GM13976 (cell line): Measurements from ENCODE around the gene CWC22.
"Not testable (repeated sequence)": the region's sequence is repeated elsewhere in the genome, so short reads cannot be mapped to it uniquely, and the experiment has no call there.

Source experiments
- DNase-seq: peaks from one replicate; pipeline ENCODE4 v3.0.0; 2012; ENCODE audit warnings: low spot score
- in situ Hi-C: fragments of 300-500 bp; cut with MboI; formaldehyde crosslinking; loops from one replicate; pipeline ENCODE4 v1.12.0; 2022; ENCODE audit warnings: low sequenced_read_pairs, mixed read lengths, inconsistent platforms; ENCODE audit not compliant: unreplicated experiment
- TF ChIP-seq, protein P1 (sequence below): IDR thresholded peaks from 2 replicates; pipeline ENCODE4 v1.5.1; 2012; ENCODE audit warnings: borderline replicate concordance, mild to moderate bottlenecking; ENCODE audit not compliant: insufficient read depth; ENCODE audit errors: extremely low read depth, missing control alignments, control extremely low read depth

CWC22 gene

DNA sequence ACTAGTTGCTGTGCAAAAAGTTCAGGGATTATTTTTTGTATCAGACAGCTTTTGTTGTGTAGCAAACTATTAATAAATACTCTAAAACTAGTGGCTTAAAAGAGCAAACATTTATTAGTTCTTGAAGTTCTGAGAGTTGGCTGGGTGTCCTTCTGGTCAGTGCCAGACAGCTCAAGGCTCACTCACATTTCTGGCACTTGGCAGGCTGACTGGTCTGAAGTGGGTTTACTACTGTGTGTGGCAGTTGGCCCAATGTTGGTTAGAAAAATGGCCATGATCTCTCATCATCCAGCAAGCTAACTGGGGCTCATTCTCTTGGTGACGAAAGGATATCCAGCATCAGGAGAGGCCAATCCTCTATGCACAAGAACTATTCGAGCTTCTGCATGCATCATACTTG is 74.3 kb downstream of the CWC22 start:
- DNase-seq = no peak
- TF ChIP-seq, protein P1, sequence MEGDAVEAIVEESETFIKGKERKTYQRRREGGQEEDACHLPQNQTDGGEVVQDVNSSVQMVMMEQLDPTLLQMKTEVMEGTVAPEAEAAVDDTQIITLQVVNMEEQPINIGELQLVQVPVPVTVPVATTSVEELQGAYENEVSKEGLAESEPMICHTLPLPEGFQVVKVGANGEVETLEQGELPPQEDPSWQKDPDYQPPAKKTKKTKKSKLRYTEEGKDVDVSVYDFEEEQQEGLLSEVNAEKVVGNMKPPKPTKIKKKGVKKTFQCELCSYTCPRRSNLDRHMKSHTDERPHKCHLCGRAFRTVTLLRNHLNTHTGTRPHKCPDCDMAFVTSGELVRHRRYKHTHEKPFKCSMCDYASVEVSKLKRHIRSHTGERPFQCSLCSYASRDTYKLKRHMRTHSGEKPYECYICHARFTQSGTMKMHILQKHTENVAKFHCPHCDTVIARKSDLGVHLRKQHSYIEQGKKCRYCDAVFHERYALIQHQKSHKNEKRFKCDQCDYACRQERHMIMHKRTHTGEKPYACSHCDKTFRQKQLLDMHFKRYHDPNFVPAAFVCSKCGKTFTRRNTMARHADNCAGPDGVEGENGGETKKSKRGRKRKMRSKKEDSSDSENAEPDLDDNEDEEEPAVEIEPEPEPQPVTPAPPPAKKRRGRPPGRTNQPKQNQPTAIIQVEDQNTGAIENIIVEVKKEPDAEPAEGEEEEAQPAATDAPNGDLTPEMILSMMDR = no peak
- in situ Hi-C loops = no loop called here

DNA sequence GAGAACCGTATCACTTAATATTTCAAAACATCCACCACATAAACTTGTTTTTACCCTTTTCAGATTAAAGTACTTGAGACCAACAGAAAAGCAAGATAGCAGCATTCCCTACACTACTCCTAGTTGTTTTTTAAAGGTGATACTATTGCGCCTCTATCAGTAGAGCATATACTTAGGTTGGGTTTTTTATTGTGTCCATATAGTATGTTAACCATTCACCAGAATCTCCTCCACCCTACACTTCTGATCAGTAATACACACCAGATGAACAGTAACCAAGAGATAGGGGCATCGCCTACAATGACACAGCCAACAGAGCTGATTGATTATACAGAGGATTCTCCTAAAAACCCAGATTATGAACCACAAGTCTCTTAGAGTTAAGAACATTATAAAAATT is 75.6 kb downstream of the CWC22 start:
- TF ChIP-seq, protein P1 = no peak
- DNase-seq = no peak
- in situ Hi-C loops = no loop called here

DNA sequence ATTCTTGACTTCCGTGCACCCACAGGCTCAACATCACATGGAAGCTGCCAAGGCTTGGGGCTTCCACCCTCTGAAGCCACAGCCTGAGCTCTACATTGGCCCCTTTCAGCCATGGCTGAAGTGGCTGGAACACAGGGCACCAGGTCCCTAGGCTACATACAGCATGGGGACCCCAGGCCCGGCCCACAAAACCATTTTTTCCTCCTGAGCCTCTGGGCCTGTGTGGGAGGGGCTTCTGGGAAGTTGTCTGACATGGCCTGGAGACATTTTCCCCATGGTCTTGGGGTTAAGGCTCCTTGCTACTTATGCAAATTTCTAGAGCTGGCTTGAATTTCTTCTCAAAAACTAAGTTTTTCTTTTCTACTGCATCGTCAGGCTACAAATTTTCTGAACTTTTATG is 77.1 kb downstream of the CWC22 start:
- in situ Hi-C loops, DNase-seq: not testable (repeated sequence)

DNA sequence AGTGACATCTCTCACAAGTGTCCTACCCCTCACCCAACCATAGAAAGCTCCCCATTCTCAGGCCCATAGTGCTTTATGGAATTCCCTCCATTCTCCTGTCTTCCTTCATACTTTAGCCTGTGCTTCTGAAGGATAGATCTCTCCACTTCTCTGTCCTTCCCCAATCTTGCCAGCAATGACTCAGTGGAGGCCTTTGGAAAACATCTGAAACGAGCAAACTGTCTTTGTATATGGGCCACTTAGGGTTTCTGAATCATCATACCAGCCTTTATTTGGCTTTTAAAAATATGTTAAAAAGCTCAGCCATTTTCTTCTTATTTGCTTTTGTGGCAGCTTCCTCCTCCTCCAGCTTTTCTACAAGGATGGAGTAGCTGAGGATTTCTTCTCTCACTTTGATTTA is 80.1 kb downstream of the CWC22 start:
- TF ChIP-seq, protein P1 = no peak
- in situ Hi-C loops = no loop called here

DNA sequence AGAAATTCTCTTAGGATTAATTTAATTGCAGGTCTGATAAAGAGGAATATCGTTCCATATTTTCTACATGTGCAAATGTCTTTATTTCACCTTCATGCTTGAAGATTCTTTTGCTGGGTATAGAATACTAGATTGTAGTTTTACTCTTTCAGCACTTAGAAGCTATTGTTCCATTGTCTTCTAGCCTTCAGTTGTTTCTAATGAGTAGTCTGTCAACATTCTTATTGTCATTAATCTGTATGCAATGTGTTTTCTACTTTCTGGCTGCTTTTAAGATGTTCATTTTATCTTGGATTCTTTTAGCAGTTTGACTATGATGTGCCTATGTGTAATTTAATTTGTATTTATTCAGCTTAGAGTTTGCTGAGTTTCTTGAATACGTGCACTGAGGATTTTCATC is 81.4 kb downstream of the CWC22 start:
- in situ Hi-C loops = no loop called here
- TF ChIP-seq, protein P1 = no peak

More for the DNA sequence above, 80.1 kb downstream of the CWC22 start:
- no peak for DNase-seq

DNA sequence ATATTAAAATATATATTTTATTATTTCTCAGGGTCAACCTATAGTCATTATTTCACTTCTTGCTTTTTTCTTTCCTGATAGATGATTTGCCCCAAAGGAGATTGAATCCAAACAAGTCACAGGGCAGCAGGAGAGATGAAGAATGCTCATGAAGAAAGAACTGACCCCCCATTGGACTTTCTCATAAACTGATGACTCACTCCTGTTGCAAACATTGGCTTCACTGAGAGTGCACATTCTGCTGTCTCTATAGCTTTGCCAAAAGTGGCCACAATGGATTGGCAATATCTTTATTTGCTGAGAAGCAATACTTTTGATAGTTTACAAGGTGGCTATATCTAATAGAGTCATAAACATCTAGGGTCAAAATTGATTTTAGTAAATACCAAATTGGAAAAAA is 89.8 kb downstream of the CWC22 start:
- in situ Hi-C loops = no loop called here
- no peak for DNase-seq
- TF ChIP-seq, protein P1 = no peak

More for the DNA sequence above, 81.4 kb downstream of the CWC22 start:
- DNase-seq = no peak

DNA sequence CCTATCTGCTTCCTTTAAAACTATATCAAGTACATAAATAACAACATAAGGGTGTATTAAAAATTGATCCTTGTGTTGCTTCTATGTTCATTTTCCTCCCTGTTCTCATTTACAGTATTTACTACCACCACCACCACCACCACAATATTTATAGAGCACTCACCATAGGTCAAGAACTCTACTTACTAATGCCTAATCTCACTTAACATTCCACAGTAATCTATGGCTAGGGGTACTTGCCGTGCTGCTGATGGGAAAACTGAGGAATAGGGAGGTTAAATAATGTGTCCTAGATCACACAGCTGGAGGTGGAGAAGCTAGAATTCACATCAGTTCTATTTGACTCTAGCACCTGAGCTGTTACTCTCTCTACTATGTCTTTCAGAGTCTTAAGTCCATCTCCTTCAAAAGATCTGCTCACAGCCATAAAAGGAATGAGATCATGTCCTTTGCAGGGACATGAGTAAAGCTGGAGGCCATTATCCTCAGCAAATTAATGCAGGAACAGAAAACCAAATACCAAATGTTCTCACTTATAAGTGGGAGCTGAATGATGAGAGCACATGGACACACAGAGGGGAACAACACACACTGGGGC is 91.6 kb downstream of the CWC22 start:
- DNase-seq = no peak
- TF ChIP-seq, protein P1 = no peak
- in situ Hi-C loops = no loop called here
